GM19395 (cell line): ENCODE measurements around the gene ELMO1.
A peak's percentile ranks its signal among the peaks of the same experiment; 100 is the strongest.

Experiments
- ATAC-seq: cut with Tn5 transposase; IDR thresholded peaks from one replicate; pipeline ENCODE4 v1.9.1; 2021; ENCODE audit warnings: mild to moderate bottlenecking, moderate library complexity; ENCODE audit not compliant: unreplicated experiment

ELMO1 gene

GRCh38 chr7:37039131-37039749 lies 409.4 kb downstream of the ELMO1 start:
- ATAC-seq: no peak

DNA sequence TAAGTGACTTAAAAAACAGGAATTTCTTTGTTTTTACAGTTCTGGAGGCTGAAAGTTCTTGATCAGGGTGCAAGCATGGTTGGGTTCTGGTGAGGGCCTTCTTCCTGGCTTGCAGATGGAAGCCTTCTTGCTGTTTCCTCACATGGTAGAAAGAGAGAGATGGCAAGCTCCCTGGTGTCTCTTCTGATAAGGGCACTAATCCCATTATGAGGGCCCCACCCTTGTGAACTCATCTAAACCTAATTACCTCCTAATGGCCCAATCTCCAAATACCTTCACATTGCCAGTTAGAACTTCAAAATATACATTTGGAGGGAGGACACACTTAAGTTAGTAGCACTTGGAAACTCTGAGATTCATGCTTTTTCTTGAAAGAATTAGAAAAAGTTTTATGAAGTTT lies 410.0 kb downstream of the ELMO1 start:
- no peak for ATAC-seq

DNA sequence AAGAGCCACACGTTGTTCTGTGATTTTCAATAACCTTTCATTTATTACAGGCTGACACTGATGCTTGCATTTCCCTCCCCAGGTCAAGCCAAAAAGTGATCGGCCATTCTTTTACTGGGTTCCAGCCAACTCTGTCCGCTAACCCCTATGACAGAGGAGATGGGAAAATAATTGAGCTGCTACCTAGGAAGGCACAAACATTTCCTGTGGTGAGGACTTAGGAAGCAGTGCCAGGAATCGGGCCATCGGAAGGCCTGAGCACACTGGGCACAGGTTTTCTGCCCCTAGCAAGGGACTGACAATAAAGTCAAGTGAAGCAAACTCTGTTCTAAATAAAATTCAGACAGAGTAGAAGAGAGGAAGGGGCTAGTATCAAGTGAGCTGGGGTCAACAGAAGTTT lies 411.4 kb downstream of the ELMO1 start:
- no peak for ATAC-seq

DNA sequence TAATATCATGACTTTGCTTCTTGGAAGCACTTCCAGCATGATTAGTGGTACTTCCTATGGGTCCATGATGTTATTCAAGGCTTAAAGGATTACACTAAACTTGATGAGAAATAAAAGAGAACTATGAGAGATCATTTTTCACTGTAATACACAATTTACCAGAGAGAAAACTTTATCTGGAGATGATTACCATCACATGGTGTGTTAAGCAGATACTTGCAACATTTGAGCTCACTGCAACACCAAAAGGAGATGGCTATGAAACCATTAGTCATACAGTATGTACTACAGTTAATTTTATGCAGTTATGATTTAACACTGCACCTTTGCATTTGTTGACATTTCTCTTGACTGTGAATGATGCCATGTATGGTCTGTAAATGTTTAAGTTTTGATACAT lies 413.0 kb downstream of the ELMO1 start:
- no peak for ATAC-seq

DNA sequence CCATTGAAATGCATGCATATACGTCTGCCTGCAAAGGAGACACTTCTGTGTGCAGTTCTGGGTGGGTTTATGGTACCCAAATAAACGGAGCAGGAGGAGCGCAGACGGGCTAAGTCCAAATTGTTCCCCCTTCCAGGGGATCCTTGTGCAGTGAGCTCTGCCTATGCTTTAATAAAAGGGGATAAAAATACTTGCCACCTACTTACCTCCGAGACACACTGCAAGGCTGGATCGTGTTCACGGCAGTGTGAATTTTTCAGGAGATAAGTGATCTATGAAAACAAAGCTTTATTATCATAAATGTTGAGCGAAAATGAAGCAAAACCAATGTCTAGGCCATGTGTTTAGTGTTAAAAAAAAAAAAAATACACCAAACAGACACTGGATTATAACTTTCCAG lies 415.5 kb downstream of the ELMO1 start:
- ATAC-seq: no peak

- no peak for ATAC-seq
Observed at GRCh38 chr7:37032258-37032601, 416.4 kb downstream of the ELMO1 start.

GRCh38 chr7:37031571-37032257 lies 416.9 kb downstream of the ELMO1 start:
- no peak for ATAC-seq

- ATAC-seq: no peak
Observed at GRCh38 chr7:37028909-37029440, 419.7 kb downstream of the ELMO1 start.

GRCh38 chr7:37027557-37028341 lies 420.9 kb downstream of the ELMO1 start:
- no peak for ATAC-seq

- ATAC-seq: no peak
Observed at GRCh38 chr7:37027104-37027503, 421.6 kb downstream of the ELMO1 start.

DNA sequence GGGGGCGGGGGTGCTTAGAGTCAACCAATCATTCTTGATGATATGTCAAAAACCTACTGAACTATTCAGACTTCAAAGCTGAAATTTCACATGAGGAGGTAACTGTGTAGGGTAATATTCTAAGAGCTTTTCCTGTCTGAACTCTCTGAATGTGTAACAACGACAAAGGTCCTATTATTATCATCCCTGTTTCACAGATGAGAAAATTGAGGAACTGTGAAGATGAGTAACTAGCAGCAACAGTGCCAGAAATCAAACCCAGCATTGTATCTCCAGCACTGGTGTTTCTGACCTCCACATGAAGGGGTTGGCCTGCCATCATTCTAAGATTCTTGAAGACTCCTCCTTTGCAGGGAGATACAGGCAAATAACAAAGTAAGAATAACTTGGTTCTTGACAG lies 429.7 kb downstream of the ELMO1 start:
- no peak for ATAC-seq

GRCh38 chr7:37016064-37016878 lies 432.4 kb downstream of the ELMO1 start:
- peak; percentile 56 for ATAC-seq

- ATAC-seq: no peak
Observed at GRCh38 chr7:37015353-37016034, 433.2 kb downstream of the ELMO1 start.

DNA sequence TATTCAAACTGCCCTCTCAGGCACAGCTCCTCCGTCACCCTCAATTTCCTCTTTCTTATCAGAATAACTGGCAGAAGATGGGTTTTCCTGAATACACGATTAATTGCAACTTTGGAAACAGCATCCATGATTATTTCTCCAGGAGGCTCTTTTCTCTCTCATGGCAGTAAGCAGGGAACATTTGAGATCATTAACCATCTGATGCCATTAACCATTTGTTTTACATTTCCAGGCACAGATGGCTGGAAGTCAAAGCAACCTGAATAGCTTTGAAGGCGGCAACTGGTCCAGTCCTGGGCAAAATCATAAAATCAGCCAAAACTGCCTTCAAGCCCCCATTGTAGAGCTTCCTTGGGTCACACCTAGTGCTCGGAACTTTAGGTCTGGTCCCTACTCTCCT lies 434.9 kb downstream of the ELMO1 start:
- ATAC-seq: no peak

GRCh38 chr7:37011151-37011890 lies 437.3 kb downstream of the ELMO1 start:
- ATAC-seq: no peak

DNA sequence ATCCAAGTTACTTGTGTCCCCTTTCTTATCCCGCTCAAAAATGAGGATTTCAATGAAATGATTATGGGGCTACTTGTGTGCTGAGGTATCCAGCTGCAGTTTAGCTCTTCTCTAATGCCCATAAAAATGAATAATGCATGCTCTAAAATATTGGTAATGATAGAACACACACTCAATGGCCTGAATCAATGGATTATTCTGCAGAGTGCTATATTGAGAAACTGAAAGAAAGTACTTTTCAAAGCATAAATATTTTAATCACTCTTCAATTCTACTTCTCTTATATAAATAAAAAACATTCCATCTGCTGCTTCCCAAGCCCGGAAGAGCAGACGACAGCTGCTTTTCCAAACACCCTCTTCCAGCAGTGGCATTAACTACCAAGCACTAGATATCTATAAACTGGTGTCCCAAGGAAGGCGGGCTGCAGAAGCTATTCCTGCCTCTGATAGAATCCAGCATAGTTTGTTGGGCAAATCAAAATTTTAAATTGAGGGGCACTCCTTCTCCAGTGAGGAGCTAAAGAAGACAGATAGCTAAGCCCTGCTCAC lies 439.5 kb downstream of the ELMO1 start:
- ATAC-seq: no peak

- ATAC-seq: no peak
Observed at GRCh38 chr7:37007691-37008090, 441.0 kb downstream of the ELMO1 start.

- ATAC-seq: no peak
Observed at GRCh38 chr7:37007268-37007667, 441.4 kb downstream of the ELMO1 start.

GRCh38 chr7:37006764-37007163 lies 441.9 kb downstream of the ELMO1 start:
- no peak for ATAC-seq

DNA sequence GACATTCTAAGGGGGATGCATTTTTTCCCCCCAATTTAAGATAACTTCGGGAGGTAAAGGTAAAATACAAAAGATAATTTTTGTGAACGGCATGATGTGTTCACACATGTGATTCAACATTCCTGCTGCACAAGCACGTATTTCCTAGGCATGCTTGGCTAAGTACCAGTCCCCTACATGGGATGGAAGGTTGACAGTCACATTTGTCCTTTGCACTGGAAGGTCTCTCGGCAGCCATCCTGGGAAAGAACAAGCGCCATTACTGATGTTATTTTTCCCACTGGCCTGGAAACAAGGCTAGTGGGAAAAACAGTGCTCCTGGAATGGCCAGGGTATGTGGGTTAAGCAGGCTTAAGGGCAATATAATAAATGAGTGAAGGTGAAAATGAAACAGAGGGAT lies 448.2 kb downstream of the ELMO1 start:
- no peak for ATAC-seq
